ENCODE measurements around the gene CPS1.

Gene CPS1

GRCh38 chr2:210539578-210540416 is 16.6 kb upstream of the CPS1 start:
- DNase-seq, result no peak
- no peak for TF ChIP-seq POLR2A (IDR thresholded peaks at IDR 0.05; ENCODE audit: low read length)
- no peak for TF ChIP-seq GATA1 (IDR thresholded peaks at IDR 0.05; ENCODE audit: low read depth, low read length)

GRCh38 chr2:210540471-210540870 is 15.9 kb upstream of the CPS1 start:
- no peak for DNase-seq
- no peak for TF ChIP-seq POLR2A (IDR thresholded peaks at IDR 0.05; ENCODE audit: low read length)
- no peak for TF ChIP-seq GATA1 (IDR thresholded peaks at IDR 0.05; ENCODE audit: low read depth, low read length)

GRCh38 chr2:210540900-210541289 is 15.5 kb upstream of the CPS1 start:
- TF ChIP-seq POLR2A (IDR thresholded peaks at IDR 0.05; ENCODE audit: low read length), result no peak
- no peak for TF ChIP-seq GATA1 (IDR thresholded peaks at IDR 0.05; ENCODE audit: low read depth, low read length)
- DNase-seq, result no peak

DNA sequence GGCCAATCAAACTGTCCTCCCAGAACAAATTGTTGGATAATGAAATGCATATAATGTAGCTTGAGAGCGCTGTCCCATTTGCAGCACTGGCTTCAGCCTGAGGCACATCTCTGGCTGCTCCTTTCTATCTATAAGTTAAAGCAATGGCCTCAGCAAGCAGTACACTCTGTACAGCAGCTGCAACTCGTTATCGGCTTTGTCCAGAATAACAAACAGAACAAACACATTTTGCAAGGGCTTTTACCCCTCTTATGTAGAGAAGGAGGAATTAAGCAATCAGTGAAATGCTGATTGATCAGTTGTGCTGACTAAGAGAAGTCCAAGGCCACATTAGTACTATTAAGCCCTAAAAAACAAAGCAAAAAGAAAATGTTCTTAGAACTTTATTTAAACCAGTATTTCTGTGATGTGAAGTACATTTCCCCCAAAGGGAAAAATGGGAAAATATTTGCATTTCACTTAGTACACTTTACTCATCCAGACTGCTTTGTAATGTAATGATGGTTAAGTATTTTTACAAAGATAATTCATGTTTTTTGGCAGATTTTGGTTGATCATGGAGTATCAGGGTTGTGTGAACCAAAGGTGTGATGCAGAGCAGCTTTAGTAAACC is 15.0 kb upstream of the CPS1 start:
- no peak for TF ChIP-seq POLR2A (IDR thresholded peaks at IDR 0.05; ENCODE audit: low read length)
- TF ChIP-seq GATA1 (IDR thresholded peaks at IDR 0.05; ENCODE audit: low read depth, low read length), result no peak
- DNase-seq, result no peak

GRCh38 chr2:210544007-210544590 is 12.3 kb upstream of the CPS1 start:
- no peak for DNase-seq
- TF ChIP-seq POLR2A (IDR thresholded peaks at IDR 0.05; ENCODE audit: low read length) (no peak), GATA1 (IDR thresholded peaks at IDR 0.05; ENCODE audit: low read depth, low read length) (no peak)

GRCh38 chr2:210544831-210545230 is 11.6 kb upstream of the CPS1 start:
- DNase-seq, result no peak
- no peak for TF ChIP-seq POLR2A (IDR thresholded peaks at IDR 0.05; ENCODE audit: low read length)
- TF ChIP-seq GATA1 (IDR thresholded peaks at IDR 0.05; ENCODE audit: low read depth, low read length), result no peak

GRCh38 chr2:210546424-210547208 is 9.8 kb upstream of the CPS1 start:
- no peak for TF ChIP-seq POLR2A (IDR thresholded peaks at IDR 0.05; ENCODE audit: low read length)
- TF ChIP-seq GATA1 (IDR thresholded peaks at IDR 0.05; ENCODE audit: low read depth, low read length), result no peak

DNA sequence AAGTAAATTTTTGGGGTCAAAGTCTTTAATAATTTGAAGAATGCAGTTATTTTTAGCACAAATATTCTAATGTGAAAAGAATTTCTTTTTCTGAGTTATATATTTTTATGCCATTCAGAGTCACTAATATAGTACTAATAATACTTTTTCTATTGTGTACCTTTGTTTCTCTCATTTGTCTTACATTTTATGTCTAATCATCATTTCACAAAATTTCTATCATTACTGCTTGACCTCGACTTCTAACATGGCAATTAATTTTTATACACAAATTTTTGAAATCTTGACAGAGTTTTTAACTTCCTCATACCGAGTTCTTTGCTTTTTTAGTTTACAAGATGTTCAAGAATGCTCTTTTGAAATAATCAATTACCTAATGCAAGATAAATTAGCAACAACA is 8.4 kb upstream of the CPS1 start:
- no peak for TF ChIP-seq POLR2A (IDR thresholded peaks at IDR 0.05; ENCODE audit: low read length)
- TF ChIP-seq GATA1 (IDR thresholded peaks at IDR 0.05; ENCODE audit: low read depth, low read length), result no peak
- no peak for DNase-seq

More at GRCh38 chr2:210546424-210547208, 9.8 kb upstream of the CPS1 start:
- DNase-seq, result no peak

- TF ChIP-seq POLR2A (IDR thresholded peaks at IDR 0.05; ENCODE audit: low read length), result no peak
- no peak for TF ChIP-seq GATA1 (IDR thresholded peaks at IDR 0.05; ENCODE audit: low read depth, low read length)
Observed at GRCh38 chr2:210548878-210549384, 7.5 kb upstream of the CPS1 start.

DNA sequence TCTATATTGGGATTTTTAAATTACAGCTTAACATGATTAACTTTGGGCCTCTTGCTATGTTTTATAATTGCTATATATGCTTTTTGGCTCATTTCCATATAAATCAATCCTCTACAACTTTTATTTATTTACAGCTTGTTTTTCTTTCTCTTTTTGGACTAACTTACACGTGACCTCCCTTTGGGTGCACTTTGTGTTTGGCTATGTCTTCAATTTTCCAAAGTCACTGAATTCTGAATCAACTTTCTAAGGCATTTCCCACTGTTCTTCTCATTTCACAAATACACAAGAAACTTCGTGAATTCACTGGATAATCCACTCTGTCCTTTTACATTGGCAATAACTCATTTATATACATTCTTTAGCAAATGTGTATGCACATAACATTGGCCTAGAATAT is 5.4 kb upstream of the CPS1 start:
- no peak for DNase-seq
- TF ChIP-seq POLR2A (IDR thresholded peaks at IDR 0.05; ENCODE audit: low read length) (no peak), GATA1 (IDR thresholded peaks at IDR 0.05; ENCODE audit: low read depth, low read length) (no peak)

More at GRCh38 chr2:210548878-210549384, 7.5 kb upstream of the CPS1 start:
- DNase-seq, result no peak

- DNase-seq, result no peak
Observed at GRCh38 chr2:210553373-210553772, 3.0 kb upstream of the CPS1 start.

GRCh38 chr2:210555555-210555954 is 844 bp upstream of the CPS1 start:
- DNase-seq, result no peak
- TF ChIP-seq GATA1 (IDR thresholded peaks at IDR 0.05; ENCODE audit: low read depth, low read length), result no peak
- no peak for TF ChIP-seq POLR2A (IDR thresholded peaks at IDR 0.05; ENCODE audit: low read length)

More at GRCh38 chr2:210553373-210553772, 3.0 kb upstream of the CPS1 start:
- TF ChIP-seq GATA1 (IDR thresholded peaks at IDR 0.05; ENCODE audit: low read depth, low read length) (no peak), POLR2A (IDR thresholded peaks at IDR 0.05; ENCODE audit: low read length) (no peak)

- no peak for DNase-seq
- TF ChIP-seq POLR2A (IDR thresholded peaks at IDR 0.05; ENCODE audit: low read length), result no peak
- TF ChIP-seq GATA1 (IDR thresholded peaks at IDR 0.05; ENCODE audit: low read depth, low read length), result no peak
Observed at GRCh38 chr2:210557721-210558120, 1.3 kb downstream of the CPS1 start.
